Fibroblast of peridontal ligament (primary cell): Measurements from ENCODE around the gene NOD2.

Experiments used
- DNase-seq: peaks from one replicate; pipeline ENCODE4 v3.0.0-alpha.2; 2010; ENCODE audit errors: extremely low read depth

The NOD2 gene

DNA sequence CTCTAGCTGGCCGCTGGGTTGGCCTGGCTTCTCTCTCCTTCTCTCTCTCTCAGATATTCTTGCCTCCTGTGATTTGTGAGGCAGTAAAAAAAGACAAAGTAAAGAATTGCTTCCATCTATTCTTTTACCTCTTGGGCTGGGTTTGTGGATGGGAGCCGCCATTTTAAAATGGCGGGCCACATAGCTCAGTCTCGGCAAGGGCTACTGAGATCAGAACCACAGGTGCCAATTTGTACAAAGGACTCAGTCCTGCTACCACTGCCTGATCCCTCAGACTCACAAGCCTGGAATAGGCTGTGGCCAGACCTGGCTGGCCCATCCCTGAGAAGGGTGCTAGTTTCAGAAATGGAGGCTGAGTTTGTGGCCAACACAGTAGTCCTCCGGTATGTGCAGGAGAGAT is 24.1 kb downstream of the NOD2 start:
- DNase-seq, result no peak

DNA sequence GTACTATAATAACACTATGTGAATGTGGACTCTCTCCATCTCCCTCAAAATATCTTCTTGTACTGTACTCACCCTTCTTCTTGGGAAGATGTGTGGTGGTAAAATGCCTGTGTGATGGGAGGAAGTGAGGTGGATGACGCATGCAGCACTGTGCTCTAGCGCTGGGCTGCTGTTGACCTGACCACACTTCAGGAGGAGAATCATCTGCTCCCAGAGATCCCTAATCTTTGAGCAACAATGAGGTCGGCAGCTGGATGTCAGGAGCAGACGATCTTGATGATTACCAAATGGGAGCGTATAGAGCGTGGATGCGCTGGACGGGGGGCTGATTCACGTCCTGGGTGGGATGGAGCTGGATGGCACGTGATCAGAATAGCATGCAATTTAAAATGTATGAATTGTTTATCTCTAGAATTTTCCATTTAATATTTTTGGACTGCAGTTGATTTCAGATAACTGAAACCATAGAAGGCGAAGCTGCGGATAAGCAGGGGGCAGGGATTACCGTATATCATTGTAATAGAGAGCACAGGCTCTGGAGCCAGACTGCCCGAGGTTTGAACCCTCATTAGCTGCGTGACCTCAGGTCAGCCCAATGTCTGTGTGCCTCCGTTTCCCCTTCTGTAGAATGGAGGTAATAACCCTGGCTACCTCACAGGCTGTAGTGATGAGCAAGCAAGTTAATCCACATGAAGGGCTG is 24.8 kb downstream of the NOD2 start:
- DNase-seq, result peak; percentile 13

GRCh38 chr16:50718761-50719400 is 25.5 kb downstream of the NOD2 start:
- no peak for DNase-seq

GRCh38 chr16:50719401-50720337 is 26.3 kb downstream of the NOD2 start:
- DNase-seq, result no peak

- no peak for DNase-seq
Observed at GRCh38 chr16:50721549-50722404, 28.4 kb downstream of the NOD2 start.

GRCh38 chr16:50722405-50722737 is 29.0 kb downstream of the NOD2 start:
- DNase-seq, result no peak

GRCh38 chr16:50722960-50723359 is 29.6 kb downstream of the NOD2 start:
- no peak for DNase-seq

GRCh38 chr16:50724306-50724705 is 30.9 kb downstream of the NOD2 start:
- no peak for DNase-seq

DNA sequence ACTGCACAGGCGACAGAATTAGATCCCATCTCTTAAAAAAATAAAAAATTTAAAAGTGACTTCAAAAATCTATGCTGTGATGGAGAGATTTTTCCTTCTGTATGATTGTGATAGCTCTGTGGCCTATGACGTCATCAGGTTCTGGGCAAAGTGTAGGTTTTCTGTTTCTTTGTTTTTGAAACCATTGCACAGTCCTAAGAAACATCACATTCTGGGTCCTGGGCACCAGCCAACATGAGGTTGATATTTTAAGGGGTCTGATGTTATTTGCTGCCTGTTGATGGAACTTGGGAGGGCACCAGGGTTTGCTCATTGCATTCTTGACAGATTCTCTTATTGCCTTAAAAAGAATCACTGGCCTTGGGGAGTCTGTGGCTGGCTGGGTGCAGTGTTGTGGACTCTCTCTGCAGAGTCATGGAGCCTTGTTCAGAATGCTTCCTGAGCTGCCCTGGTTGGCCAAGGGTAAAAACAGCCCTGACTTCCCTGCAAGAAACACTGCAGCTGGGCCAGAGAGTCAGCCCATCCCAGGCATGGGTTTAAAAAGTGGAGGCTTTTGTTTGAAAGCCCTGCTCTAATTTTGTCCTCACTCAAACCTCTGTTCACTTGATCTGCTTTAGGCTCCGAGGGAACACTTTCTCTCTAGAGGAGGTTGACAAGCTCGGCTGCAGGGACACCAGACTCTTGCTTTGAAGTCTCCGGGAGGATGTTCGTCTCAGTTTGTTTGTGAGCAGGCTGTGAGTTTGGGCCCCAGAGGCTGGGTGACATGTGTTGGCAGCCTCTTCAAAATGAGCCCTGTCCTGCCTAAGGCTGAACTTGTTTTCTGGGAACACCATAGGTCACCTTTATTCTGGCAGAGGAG is 38.0 kb downstream of the NOD2 start:
- DNase-seq, result peak; percentile 34

GRCh38 chr16:50731989-50732832 is 38.8 kb downstream of the NOD2 start:
- DNase-seq, result no peak

GRCh38 chr16:50733468-50733867 is 40.1 kb downstream of the NOD2 start:
- DNase-seq, result no peak

- no peak for DNase-seq
Observed at GRCh38 chr16:50735629-50736122, 42.3 kb downstream of the NOD2 start.

DNA sequence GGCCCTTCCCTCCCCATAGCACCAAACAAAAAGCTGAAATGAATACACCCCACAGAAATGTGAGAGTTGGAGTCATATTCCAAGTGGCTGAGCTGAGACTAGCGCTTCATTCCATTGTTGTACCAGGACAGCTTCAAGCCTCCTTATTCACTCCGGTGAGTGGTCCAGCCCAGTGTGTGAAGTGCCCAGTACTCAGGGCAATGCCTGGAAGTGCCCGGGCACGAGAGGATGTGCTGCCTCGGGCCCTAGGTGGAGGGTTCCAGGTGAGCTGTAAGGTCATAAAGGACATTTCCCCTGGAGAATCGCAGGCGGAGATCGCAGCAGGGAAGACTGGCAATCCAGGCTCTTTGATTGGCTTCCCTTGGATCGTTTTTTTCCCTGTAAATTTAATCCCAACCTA is 43.0 kb downstream of the NOD2 start:
- no peak for DNase-seq

- DNase-seq, result peak; percentile 54
Observed at GRCh38 chr16:50737420-50737959, 44.1 kb downstream of the NOD2 start.

DNA sequence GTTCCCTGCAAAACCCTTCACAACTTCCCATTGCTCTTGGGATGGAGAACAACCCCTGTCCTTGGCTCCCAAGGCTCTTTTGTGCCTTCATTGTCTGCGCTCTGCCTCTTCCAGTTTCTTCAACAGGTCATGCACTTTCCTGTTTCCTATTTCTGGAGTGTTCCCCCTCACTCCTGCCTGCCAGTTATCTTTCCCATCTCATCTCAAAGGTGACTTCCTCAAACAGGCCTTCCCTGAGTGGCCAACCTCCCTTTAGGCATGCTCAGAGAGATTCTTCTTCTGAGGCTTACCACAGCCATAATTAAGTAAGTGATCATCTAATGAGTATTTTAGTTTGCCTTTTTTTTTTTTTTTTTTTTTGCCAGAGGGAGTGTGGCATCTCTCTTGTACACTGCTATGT is 45.6 kb downstream of the NOD2 start:
- no peak for DNase-seq

GRCh38 chr16:50740736-50741135 is 47.3 kb downstream of the NOD2 start:
- no peak for DNase-seq

DNA sequence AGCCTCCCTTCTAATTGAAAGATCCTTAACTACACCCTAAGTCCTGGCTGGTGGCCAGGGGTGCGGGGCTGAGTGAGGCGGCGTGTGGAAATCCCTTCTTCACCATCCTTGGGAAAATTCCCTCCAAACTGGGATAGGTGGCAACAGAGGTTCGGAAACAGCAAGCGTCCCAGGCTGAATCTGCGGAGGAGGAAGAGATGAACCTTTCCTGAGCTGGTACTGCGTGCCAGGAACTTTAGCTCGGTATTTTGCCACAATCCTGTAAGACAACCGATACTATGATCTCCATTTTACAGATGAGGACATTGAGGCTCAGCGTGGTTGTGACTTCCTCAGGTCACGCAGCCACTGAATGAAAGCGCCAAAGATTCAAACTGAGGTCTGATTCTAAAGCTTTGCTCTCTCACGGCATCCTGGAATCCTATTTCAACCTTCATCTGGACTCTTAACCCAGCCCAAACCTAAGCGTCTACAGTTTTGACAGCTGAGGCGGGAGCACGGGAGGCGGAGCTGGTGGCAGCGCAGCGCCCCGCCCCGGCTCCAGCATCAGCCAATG is 47.9 kb downstream of the NOD2 start:
- no peak for DNase-seq

DNA sequence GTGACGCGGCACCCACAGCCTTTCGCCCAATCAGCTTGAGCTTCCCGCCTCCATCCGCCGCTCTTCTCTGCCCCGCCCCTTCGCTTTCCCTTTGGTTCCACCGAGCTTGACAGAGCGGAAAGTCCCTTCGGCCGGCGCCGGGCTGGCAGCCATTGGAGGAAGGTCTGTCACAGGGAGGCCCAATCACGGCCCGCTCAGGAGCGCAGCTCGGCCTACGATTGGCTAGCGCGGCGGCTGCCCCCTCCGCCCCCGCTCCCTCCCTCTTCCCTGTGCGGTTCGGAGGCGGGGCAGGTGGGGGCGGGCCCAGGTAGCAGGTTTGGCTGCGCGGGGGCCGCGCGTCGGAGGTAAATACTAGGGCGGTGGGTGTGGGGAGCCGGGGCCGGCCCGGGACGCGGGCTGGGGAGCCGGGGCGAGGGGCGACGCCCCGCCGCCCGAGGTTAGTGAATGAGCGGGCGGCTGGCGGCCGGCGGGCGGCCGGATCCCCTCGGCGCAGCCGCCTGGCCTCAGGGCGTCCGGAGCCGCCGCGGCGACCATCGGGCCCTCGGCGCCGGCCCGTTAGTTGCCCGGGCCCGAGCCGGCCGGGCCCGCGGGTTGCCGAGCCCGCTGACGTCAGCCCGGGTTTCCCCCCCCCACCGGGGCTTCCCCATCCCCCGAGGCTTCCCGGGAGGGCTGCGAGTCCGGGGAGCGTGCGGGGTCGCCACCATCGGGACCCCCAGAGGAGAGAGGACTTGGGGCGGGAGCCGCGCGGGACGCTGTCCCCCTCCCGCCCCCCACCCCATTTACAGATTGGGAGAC is 48.6 kb downstream of the NOD2 start, which contains the start of gene CYLD:
CYLD (plus strand) TSS at position 306 of the 795 bp plus-strand sequence. CDS start 7,613 bp downstream, outside the sequence.
- peak; percentile 99 for DNase-seq
